Left hindlimb (tissue), 1 donor: Measurements from ENCODE around the gene MDP1.

Source experiments
- DNase-seq: peaks from one replicate; pipeline ENCODE4 v3.0.0-alpha.2; 2018

Gene MDP1

GRCh38 chr14:24215495-24216344, at the start of gene MDP1:
Gene MDP1, minus strand, starts transcription at chr14:24216066. Its CDS starts 111 bp downstream, at chr14:24215955.
- DNase-seq: peak; percentile 88

- DNase-seq: no peak
These were observed 48.4 kb upstream of the MDP1 start for GRCh38 chr14:24264298-24264697.

- DNase-seq: no peak
These were observed 48.0 kb upstream of the MDP1 start for GRCh38 chr14:24263848-24264247.

GRCh38 chr14:24262821-24263733, 47.2 kb upstream of the MDP1 start, which contains the start of gene TGM1:
Gene TGM1, minus strand, starts transcription at chr14:24263177. Its CDS starts 825 bp downstream, at chr14:24262352.
- no peak for DNase-seq

GRCh38 chr14:24261969-24262327, 46.1 kb upstream of the MDP1 start:
- DNase-seq: no peak

GRCh38 chr14:24261256-24261968, 45.5 kb upstream of the MDP1 start:
- DNase-seq: no peak

- DNase-seq: no peak
These were observed 44.9 kb upstream of the MDP1 start for GRCh38 chr14:24260780-24261157.

- DNase-seq: no peak
These were observed 44.3 kb upstream of the MDP1 start for GRCh38 chr14:24260026-24260779.

- DNase-seq: peak; percentile 78
These were observed 43.6 kb upstream of the MDP1 start for GRCh38 chr14:24259282-24260025.

GRCh38 chr14:24258548-24259265, 42.8 kb upstream of the MDP1 start:
- DNase-seq: no peak

- DNase-seq: no peak
These were observed 42.3 kb upstream of the MDP1 start for GRCh38 chr14:24258119-24258518.

- DNase-seq: no peak
These were observed 41.1 kb upstream of the MDP1 start for GRCh38 chr14:24256960-24257359.

GRCh38 chr14:24255931-24256711, 40.3 kb upstream of the MDP1 start:
- no peak for DNase-seq

- DNase-seq: no peak
These were observed 39.6 kb upstream of the MDP1 start for GRCh38 chr14:24255438-24255837.

GRCh38 chr14:24254630-24255392, 38.9 kb upstream of the MDP1 start:
- DNase-seq: no peak

- DNase-seq: no peak
These were observed 38.1 kb upstream of the MDP1 start for GRCh38 chr14:24253936-24254335.

- no peak for DNase-seq
These were observed 36.6 kb upstream of the MDP1 start for GRCh38 chr14:24252289-24253124.

GRCh38 chr14:24251880-24252288, 36.0 kb upstream of the MDP1 start:
- no peak for DNase-seq
